GM19025 (cell line): Measurements from ENCODE around the gene NLRC3.

ENCODE experiments used
- ATAC-seq: cut with Tn5 transposase; IDR thresholded peaks from one replicate; pipeline ENCODE4 v1.9.1; 2021; ENCODE audit warnings: mild to moderate bottlenecking, low read depth, moderate library complexity; ENCODE audit not compliant: unreplicated experiment

NLRC3 gene

GRCh38 chr16:3580251-3580651 is 3.0 kb upstream of the NLRC3 start:
- ATAC-seq, result no peak

DNA sequence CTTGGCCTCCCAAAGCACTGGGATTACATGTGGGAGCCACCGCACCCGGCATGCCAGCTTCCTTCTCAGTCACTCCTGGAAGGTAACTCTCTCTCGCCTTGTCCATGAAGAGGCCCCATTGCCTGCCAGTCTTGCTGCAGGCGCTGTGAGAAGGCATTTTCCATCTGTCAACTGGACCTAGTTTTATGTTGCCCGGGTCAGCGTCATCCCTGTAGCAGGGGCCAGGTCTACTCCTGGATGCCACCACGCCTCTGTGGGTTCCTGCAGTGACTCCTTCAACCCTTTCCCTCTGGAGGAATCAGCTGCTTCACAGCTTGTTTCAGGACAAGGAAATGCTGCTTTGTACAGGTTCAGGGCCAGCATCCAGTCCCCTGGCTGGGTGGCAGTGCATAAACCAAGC is 2.6 kb upstream of the NLRC3 start:
- ATAC-seq, result no peak

DNA sequence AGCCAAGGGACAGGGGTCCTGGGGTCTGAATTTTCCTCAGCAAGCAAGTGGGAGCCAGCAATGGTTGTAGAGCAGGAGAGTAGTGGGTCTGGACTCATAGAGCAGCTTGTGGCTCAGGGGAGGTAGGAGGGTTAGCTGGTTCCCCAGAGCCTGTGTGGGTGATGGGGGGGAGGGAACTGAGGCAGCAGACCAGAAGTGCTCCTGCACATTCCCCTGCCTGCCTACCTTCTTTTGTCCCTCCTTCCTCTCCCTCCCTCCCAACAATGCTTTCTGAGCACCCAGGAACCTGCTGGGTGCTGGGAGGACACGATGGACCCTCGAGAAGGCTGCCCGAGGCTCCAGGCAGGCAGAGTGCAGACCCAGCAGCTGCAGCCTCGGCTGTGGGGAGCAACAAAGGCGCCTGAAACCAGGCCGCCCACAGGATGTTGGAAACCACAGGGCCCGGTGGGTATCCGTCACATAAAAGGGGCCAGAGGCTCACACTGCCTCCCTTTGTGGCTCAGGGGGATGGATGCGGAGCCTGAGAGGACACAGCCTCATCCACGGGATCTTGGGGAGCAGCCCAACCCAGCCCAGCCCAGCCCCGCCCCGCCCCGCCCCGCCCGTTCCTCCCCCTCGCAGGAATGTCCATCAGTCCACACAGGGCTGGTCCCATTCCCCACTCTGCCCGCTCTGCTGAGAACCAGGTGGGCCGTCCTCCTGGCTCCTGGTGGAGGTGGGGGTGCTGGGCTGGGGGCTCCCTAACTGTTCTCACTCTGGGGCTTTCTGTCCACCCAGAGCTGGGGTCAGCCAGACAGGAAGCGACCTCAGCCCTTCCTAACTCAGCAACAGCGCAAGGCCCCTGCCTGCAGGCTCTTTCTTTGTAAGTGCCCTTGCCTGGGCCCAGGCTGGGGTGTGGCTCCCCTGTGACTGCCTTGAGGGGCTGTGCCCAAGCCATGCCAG is 1.7 kb upstream of the NLRC3 start:
- ATAC-seq, result peak; percentile 67

- ATAC-seq, result no peak
Observed at GRCh38 chr16:3578121-3578520, 918 bp upstream of the NLRC3 start.

- no peak for ATAC-seq
Observed at GRCh38 chr16:3576211-3576610, 992 bp downstream of the NLRC3 start.

- no peak for ATAC-seq
Observed at GRCh38 chr16:3575491-3575890, 1.7 kb downstream of the NLRC3 start.

GRCh38 chr16:3574195-3574594 is 3.0 kb downstream of the NLRC3 start:
- ATAC-seq, result no peak

GRCh38 chr16:3573146-3573815 is 3.9 kb downstream of the NLRC3 start:
- ATAC-seq, result no peak

GRCh38 chr16:3570420-3571062 is 6.7 kb downstream of the NLRC3 start:
- ATAC-seq, result no peak

DNA sequence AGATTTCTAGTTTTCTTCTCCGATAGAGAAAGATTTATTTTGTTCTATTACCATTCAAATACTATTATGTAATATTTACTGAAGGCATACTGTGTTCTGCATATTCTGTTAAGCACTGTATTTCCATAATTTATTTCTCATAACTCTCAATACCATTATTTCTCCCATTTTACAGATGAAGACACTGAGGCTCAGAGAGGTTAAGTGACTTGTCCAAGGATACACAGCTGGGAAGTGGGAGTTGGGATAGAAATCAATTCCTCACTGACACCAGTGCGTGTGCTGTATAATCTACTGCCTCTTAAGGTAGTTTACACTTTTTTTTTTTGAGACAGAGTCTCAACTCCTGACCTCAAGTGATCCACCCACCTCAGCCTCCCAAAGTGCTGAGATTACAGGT is 7.4 kb downstream of the NLRC3 start:
- no peak for ATAC-seq

- ATAC-seq, result no peak
Observed at GRCh38 chr16:3566990-3567389, 10.2 kb downstream of the NLRC3 start.

DNA sequence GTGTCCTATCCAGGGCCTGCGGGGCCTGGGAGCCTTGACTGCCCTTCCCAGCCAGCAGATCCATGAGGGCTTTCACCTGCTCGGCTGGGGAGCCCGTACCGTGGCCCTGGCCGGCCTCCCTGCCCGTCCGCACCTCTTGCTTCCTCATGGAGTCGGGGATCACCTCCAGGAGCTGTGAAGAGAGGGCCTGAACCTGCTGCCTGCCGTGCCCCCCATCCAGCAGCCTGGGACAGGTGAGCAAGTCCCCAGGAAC is 12.4 kb downstream of the NLRC3 start:
- ATAC-seq, result no peak

GRCh38 chr16:3564130-3564888 is 12.9 kb downstream of the NLRC3 start:
- ATAC-seq, result no peak

- no peak for ATAC-seq
Observed at GRCh38 chr16:3562914-3563480, 14.2 kb downstream of the NLRC3 start.

DNA sequence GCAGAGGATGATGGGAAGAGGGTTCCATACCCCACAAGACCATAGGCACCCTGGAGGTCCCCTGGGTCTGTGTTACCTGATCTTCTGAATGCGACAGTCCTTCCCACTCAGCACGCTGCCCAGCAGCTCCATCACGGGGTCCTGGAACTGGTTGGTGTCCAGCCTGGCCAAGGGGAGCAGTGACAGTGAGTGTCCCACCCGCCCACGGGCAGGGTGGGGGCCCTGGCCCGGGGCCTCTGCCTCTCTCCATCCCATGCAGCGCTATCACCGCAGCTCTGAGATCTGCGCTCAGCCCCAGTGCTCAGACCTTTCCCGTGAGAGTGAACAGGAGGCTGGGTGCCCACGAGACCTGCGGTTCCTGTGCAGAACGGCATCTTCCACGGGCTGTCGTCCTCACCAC is 15.6 kb downstream of the NLRC3 start:
- no peak for ATAC-seq

- no peak for ATAC-seq
Observed at GRCh38 chr16:3554351-3554928, 22.8 kb downstream of the NLRC3 start.

DNA sequence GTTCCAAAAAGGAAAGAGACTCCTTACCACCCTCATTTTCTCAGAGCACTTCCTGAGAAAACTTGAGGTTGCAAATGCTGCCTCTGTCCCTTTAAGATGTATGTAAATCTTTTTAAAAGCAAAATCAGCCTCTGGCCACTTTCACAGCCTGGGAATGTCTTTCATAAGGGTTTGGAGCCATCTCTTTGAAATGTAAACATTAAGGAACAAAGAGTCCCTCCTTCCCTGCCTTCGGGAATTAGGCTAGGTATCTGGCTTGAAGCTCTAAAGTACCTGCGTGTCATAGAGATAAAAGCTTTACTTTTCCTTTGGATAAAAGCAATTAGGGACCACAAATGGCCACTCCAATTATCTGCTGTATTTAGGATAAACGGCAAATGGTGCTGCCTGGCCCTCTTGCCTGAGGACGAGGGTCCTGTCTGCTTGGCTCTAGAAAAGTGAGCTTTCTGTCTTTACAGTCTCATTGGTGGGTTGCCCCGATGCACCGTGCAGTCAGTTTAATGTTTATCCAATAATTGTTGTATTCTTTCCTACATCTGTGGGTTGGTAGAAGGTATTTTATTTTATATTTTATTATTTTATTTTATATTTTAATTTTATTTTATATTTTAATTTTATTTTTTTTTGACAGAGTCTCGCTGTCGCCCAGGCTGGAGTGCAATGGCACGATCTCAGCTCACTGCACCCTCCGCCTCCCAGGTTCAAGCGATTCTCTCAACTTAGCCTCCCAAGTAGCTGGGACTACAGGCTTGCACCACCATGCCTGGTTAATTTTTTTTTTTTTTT is 23.9 kb downstream of the NLRC3 start:
- ATAC-seq, result no peak

DNA sequence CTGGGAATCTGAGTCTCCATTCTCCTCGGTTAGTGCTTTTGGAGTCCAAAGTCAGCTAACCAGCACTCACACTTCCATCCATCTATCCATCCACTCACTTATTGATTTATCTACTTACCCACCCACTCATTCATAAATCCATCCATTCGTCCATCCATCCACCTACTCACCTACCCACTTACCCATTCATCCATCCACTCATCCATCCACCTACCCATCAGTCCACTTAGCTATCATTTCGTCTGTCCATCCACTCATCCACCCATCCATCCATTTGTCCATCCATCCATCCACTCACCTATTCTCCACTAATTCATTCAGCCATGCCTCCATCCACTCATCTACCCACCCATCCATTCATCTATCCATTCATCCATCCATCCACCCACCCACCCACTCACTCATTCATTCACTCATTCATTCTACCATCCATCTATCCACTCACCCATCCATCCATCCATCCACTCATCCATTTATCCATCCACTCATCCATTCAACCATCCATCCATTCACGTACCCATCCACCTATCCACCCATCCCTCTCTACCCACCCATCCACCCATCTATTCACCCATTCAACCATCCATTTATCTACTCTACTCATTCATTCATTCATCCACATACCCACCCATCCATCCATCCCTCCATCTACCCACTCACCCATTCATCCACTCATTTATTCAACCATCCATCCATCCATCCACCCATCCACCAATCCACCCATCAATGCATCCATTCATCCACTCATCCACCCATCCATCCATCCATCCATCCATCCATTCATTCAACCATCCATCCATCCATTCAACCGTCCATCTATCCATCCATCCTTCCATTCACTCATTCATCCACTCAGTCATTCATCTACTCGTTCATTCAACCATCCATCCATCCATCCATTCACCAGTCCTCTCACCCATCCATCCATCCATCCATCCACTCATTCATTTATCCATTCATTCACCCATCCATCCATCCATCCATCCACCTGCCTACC is 26.1 kb downstream of the NLRC3 start:
- ATAC-seq, result no peak
